Measurements from ENCODE around the gene DNAH9.
A peak's percentile ranks its signal among the peaks of the same experiment; 100 is the strongest.

The DNAH9 gene

DNA sequence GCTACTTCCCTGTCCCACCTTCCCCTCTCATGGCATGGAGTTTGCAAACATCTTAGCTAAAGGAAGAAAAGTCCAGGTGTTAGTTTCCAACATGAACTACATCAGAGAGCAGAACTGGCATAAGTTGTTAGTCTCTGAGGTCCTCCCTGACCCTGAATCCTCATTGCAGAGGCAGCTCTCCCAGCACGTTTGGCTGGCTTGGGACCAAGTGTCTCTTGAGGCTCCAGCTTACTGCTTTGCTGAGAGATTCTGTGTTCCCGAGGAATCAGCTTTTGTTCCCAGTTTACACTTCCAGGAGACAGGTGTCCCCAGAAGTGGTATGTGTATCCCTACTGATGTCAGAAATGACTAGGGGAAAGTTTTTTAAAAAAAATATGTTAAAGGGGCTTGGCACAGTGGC is 14.7 kb downstream of the DNAH9 start:
- no peak for DNase-seq

GRCh38 chr17:11618861-11619566 is 20.7 kb downstream of the DNAH9 start:
- DNase-seq: no peak

DNA sequence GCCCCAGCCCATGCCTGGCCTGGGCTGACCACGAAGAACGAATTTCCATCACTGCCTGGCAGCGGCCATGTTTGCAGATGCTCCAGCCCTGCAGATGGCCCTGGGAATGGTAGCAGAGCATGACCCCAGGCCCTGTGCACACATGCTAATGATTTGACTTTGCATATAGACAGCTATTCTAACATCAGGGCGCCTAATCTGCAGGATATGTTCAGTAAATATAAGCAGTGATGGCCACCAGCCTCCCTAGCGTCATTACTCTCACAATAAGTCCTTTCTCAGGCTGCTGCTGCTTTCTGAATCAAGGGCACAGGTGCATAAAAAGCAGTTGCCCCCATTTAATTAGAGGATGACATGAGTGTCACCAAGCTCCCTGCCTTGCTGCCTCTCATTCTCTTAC is 24.2 kb downstream of the DNAH9 start:
- DNase-seq: no peak

GRCh38 chr17:11624976-11625375 is 26.7 kb downstream of the DNAH9 start:
- no peak for DNase-seq

DNA sequence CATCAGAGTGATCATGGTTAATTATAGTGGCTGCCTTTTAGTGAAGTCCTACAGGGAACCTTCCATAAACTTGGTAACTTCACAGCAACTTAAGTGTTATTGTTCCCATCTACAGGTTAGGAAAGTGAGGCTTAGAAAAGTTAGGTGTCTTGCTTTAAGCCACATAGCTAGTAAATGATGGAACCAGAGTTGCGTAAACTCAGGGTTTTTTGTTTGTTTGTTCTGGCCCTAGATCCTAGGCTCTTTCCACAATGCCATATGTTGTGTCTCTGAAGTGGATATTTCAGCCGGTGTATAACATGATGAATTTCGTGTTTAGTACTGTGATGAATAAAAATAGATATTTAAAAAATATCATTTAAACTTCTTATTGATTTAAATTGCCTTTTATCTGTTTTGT is 27.6 kb downstream of the DNAH9 start:
- DNase-seq: no peak

DNA sequence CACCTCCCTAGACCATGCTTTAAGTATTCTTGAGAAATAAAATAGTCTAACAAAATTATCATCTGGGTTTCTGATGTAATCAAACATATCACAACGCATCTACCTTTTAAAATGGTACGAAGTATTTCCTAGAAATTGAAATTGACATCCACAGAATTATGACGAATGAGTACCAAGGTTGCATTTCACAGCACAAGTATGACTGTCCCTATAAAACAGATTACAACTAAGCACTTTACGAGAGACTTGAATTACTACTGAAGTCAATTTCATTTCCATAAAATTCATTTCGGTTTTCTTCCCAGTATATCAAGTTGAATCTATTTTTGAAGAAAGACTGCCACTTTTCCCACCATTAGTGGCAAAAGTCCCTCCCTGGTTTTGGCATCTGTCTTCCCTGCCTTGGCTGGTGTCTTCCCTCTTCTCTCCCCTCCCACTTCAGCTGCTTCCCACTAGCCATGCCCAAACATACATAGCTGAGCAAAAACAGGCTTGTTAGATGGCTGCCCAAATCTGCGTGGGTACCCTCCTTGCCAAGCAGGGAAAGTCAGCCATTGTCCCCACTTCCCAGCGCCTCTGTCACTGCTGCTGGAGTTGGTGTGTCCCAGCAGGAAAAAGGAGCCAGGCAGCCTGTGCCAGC is 29.2 kb downstream of the DNAH9 start:
- DNase-seq: no peak

- DNase-seq: no peak
Measured at GRCh38 chr17:11628374-11628773, 30.1 kb downstream of the DNAH9 start.

- no peak for DNase-seq
Measured at GRCh38 chr17:11628831-11629230, 30.6 kb downstream of the DNAH9 start.

- no peak for DNase-seq
Measured at GRCh38 chr17:11636771-11637170, 38.5 kb downstream of the DNAH9 start.

GRCh38 chr17:11637796-11638195 is 39.5 kb downstream of the DNAH9 start:
- DNase-seq: no peak

- DNase-seq: no peak
Measured at GRCh38 chr17:11638700-11639265, 40.5 kb downstream of the DNAH9 start.

GRCh38 chr17:11639736-11640462 is 41.6 kb downstream of the DNAH9 start:
- no peak for DNase-seq

DNA sequence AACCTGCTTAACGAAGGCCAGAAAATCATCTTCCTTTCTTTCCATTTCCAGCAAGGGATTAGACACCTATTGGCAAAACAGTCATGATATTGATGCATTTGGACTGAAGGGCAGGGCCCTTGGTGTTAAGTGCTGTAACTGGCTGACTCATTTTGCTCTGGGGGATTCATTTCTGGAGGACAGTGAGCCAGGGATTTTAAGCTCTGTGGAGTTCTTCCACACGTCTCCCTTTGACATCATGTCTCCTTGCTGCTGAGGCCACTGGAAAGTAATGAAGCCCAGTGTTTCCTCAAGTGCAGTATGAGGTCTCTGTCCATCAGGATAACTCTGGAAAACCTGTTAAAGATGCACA is 42.2 kb downstream of the DNAH9 start:
- no peak for DNase-seq

DNA sequence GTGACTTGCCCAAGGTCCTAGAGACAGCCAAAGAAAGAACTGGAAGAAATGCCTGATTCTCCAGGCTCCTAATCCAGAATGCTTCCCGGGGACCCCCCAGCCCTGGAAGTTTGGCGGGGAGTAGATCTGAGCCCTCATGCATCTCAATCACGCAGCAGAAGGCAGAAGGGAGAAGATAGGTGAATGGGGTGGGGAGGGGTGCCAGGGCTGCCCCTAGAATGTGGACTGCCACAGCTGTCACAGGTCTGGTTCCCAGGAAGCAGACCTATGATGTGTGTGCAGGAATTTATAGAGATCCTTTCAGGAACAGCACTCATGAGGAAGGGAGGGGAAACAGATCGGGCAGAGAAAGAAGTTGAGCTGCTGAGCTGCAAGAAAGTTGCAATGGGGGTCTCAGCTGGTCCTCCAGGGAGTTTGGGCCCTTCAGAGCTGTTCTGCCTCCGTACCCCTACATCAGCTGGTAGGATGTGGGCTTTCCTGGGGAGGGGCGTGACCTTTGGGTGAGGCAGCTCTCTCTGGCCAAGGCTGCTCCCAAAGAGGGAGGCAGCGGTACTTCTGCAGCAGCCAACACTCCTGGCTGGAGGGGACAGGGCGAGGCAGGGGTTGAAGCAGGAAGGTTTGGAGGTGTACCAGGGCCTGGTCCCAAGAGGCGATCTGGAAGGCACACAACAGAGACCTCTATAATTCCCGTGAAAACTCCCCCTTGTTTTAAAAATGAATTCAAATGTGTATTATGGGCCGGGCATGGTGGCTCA is 43.4 kb downstream of the DNAH9 start:
- DNase-seq: no peak

DNA sequence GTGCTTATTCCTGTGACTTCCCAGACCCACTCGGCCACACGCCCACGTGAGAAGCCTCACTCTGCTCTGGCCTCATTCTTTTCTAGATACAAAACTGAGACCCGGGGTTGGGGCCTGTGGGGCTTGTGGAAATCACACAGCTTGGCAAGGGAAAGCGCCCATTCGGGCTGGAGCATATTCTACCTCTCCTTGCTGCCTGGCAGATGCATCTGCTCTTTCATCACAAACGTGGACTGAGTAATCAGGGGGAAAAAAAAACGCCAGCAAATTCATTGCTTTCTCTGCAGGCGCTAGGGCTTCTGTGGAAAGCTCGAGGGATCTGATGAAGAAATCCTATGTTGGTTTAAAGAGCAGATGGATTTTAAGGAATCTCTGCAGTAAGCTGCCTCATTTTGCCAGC is 44.4 kb downstream of the DNAH9 start:
- DNase-seq: no peak

DNA sequence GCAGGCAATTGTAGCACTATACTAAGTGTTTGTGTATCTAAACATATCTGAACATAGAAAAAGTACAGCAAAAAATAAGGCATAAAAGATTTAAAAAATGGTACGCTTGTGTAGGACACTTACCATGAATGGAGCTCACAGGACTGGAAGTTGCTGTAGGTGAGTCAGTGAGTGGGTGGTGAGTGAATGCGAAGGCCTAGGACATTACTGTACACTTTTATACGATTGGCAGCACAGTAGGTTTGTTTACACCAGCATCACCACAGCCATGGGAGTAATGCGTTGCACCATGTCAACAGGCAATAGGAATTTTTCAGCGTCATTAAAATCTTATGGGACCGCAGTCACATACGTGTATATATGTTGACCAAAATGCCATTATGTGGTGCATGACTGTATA is 45.6 kb downstream of the DNAH9 start:
- DNase-seq: no peak

GRCh38 chr17:11644265-11645212 is 46.3 kb downstream of the DNAH9 start:
- DNase-seq: peak; percentile 71

GRCh38 chr17:11645426-11645825 is 47.2 kb downstream of the DNAH9 start:
- DNase-seq: no peak

DNA sequence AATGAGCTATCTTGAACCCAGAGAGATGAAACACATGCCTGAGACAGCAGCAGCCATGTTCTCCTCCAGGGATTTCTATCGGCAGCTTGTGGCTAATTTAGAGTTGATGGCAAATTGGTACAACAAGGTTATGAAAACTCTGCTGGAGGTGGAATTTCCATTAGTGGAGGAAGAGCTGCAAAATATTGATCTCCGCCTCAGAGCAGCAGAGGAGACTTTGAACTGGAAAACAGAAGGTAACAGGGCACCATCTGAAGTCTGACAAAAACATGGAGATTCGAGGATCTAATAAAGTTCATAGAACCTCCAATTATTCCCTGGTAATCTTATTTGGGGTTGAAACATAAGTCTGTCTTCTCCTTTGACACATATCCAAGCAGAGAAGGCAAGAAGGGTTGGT is 52.8 kb downstream of the DNAH9 start:
- no peak for DNase-seq

GRCh38 chr17:11668618-11669017 is 70.3 kb downstream of the DNAH9 start:
- no peak for DNase-seq

- DNase-seq: no peak
Measured at GRCh38 chr17:11671126-11671525, 72.9 kb downstream of the DNAH9 start.

GRCh38 chr17:11682646-11683045 is 84.4 kb downstream of the DNAH9 start:
- DNase-seq: no peak

Data from suppressor macrophage treated with lipopolysaccharide for 4 hours (primary cell).